Gastrocnemius medialis (tissue), 4 donors: Measurements from ENCODE around the gene ARHGEF11. TPM values are rescaled to one million over a fixed set of nuclear protein-coding genes. Genes with fewer than 3 reads are reported as not detected.

ENCODE experiments used
- ATAC-seq, 2 donors: fragments of 150-250 bp; one replicate each; pipeline ENCODE4 v1.9.1; 2016
- DNase-seq, 2 donors: peaks; one replicate each; pipeline ENCODE4 v3.0.0-alpha.2; 2019
- H3K27ac ChIP-seq, 4 donors: fragments of 200-600 bp; sonication (generic); 1 replicate in 1 of 4; 2 replicates in 3 of 4; pipeline ENCODE4 v1.5.1; 2016 to 2018; ENCODE audit warnings: mild to moderate bottlenecking in 2 of 4, moderate library complexity in 1 of 4
- H3K27me3 ChIP-seq, 3 donors: fragments of 200-600 bp; sonication (generic) in 2 of 3; 1 replicate in 1 of 3; 2 replicates in 2 of 3; pipeline versions ENCODE4 v1.5.1 to v1.6.0; 2016 to 2019; ENCODE audit warnings: mild to moderate bottlenecking in 1 of 3, moderate library complexity in 1 of 3
- H3K36me3 ChIP-seq, 2 donors: fragments of 200-600 bp; sonication (generic) in 1 of 2; one replicate each; pipeline ENCODE4 v1.5.1; 2017 to 2018
- H3K4me1 ChIP-seq, 2 donors: fragments of 200-600 bp; sonication (generic) in 1 of 2; one replicate each; pipeline ENCODE4 v1.5.1; 2016 to 2017; ENCODE audit warnings: mild to moderate bottlenecking in 2 of 2
- H3K4me3 ChIP-seq, 4 donors: fragments of 200-600 bp; sonication (generic) in 3 of 4; 1 replicate in 1 of 4; 2 replicates in 3 of 4; pipeline ENCODE4 v1.5.1; 2016 to 2019; ENCODE audit warnings: mild to moderate bottlenecking in 2 of 4
- H3K9me3 ChIP-seq, 3 donors: fragments of 200-600 bp; sonication (generic) in 2 of 3; 1 replicate in 1 of 3; 2 replicates in 2 of 3; pipeline ENCODE4 v1.5.1; 2016 to 2019
- POLR2A ChIP-seq, 2 donors: fragments of 450-650 bp; IDR thresholded peaks; one replicate each; pipeline ENCODE4 v1.6.1; 2017; ENCODE audit warnings: antibody characterized with exemption in 2 of 2, mild to moderate bottlenecking in 2 of 2, moderate library complexity in 2 of 2
- in situ Hi-C, 4 donors: fragments of 200-750 bp; cut with MboI; loops; one replicate each; pipeline versions ENCODE4 v1.15.0 to v1.8.0; 2017; ENCODE audit warnings: low sequenced_read_pairs in 4 of 4
- intact Hi-C: fragments of 100-400 bp; cut with DNase I; formaldehyde crosslinking; loops from one replicate; pipeline ENCODE4 v1.15.1; 2023; ENCODE audit warnings: low total_unique reads
- total RNA-seq, 4 donors: library from RNA; depleted of rRNA; stranded (reverse); fragments of >200 nt; gene quantifications; one replicate each; pipeline versions ENCODE4 v1.1.0 to v1.2.3, GENCODE V29; 2016
- TF ChIP-seq, protein P1 (sequence below), 5 experiments: fragments of 450-650 bp in 3 of 5; fragments of 200-600 bp in 2 of 5; sonication (generic) in 2 of 5; IDR thresholded peaks in 4 of 5; conservative IDR thresholded peaks in 1 of 5; 1 replicate in 4 of 5; 2 replicates in 1 of 5; pipeline ENCODE4 v1.5.1; 2016 to 2019; ENCODE audit warnings: antibody characterized with exemption in 5 of 5, mild to moderate bottlenecking in 3 of 5, moderate library complexity in 3 of 5

ARHGEF11 gene
- total RNA-seq, 4 donors from 2014 or later: 19.5 to 33.4 (median 27.7) TPM

GRCh38 chr1:157084720-157085119 is 39.2 kb upstream of the ARHGEF11 start:
- TF ChIP-seq, protein P1, sequence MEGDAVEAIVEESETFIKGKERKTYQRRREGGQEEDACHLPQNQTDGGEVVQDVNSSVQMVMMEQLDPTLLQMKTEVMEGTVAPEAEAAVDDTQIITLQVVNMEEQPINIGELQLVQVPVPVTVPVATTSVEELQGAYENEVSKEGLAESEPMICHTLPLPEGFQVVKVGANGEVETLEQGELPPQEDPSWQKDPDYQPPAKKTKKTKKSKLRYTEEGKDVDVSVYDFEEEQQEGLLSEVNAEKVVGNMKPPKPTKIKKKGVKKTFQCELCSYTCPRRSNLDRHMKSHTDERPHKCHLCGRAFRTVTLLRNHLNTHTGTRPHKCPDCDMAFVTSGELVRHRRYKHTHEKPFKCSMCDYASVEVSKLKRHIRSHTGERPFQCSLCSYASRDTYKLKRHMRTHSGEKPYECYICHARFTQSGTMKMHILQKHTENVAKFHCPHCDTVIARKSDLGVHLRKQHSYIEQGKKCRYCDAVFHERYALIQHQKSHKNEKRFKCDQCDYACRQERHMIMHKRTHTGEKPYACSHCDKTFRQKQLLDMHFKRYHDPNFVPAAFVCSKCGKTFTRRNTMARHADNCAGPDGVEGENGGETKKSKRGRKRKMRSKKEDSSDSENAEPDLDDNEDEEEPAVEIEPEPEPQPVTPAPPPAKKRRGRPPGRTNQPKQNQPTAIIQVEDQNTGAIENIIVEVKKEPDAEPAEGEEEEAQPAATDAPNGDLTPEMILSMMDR (IDR thresholded peaks at IDR 0.05 in 4 of 5, conservative IDR thresholded peaks at IDR 0.05 in 1 of 5): no peak
- TF ChIP-seq POLR2A (IDR thresholded peaks at IDR 0.05): no peak
- Histone ChIP-seq H3K4me3 (no peak overlapping the region), H3K4me1 (no peaks in the 10 kb centered on the region), H3K36me3 (no peaks in the 10 kb centered on the region), H3K9me3 (no peaks in the 10 kb centered on the region), H3K27ac (no peak overlapping the region), H3K27me3 (no peaks in the 10 kb centered on the region)
- intact Hi-C loops: no loop called here
- in situ Hi-C loops: no loop called here
- no peak for DNase-seq
- ATAC-seq: no peak

- DNase-seq (no peak), ATAC-seq (no peak)
- intact Hi-C loops (no loop called here), in situ Hi-C loops (no loop called here)
- H3K27ac ChIP-seq: no peak overlapping the region
- no peaks in the 10 kb centered on the region for H3K36me3 ChIP-seq
- no peaks in the 10 kb centered on the region for H3K4me1 ChIP-seq
- TF ChIP-seq, protein P1 (IDR thresholded peaks at IDR 0.05 in 4 of 5, conservative IDR thresholded peaks at IDR 0.05 in 1 of 5): no peak
- TF ChIP-seq POLR2A (IDR thresholded peaks at IDR 0.05): no peak
- H3K9me3 ChIP-seq: no peaks in the 10 kb centered on the region
- H3K27me3 ChIP-seq: no peaks in the 10 kb centered on the region
- H3K4me3 ChIP-seq: no peak overlapping the region
Measured at GRCh38 chr1:157081707-157082106, 36.2 kb upstream of the ARHGEF11 start.

DNA sequence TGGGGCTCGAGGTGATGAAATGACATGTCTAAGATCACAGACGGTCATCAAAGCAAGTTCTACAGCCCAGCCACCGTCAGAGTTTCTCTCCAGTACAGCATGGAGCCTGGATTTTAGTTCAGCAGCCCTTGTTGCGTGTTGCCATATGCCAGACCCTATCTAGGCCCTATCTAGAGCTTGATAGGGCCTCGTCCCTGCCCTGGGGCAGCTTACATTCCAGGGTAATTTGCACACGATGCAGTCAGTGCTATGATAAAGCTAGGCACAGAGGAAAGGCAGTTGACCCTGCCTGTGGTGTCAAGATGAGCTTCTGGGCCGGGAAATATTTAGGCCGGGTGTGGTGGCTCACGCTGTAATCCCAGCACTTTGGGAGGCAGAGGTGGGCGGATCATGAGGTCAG is 35.2 kb upstream of the ARHGEF11 start:
- in situ Hi-C loops: no loop called here

GRCh38 chr1:157077394-157077793 is 31.9 kb upstream of the ARHGEF11 start:
- Histone ChIP-seq H3K27ac (no peak overlapping the region), H3K4me1 (peaks cover 2 to 3% of the 10 kb centered on the region in 2 donors), H3K27me3 (no peaks in the 10 kb centered on the region), H3K9me3 (no peaks in the 10 kb centered on the region), H3K36me3 (no peaks in the 10 kb centered on the region), H3K4me3 (no peak overlapping the region)
- TF ChIP-seq, protein P1 (IDR thresholded peaks at IDR 0.05 in 4 of 5, conservative IDR thresholded peaks at IDR 0.05 in 1 of 5): no peak
- no peak for TF ChIP-seq POLR2A (IDR thresholded peaks at IDR 0.05)
- in situ Hi-C loops (no loop called here), intact Hi-C loops (loop anchor here (10.0 kb wide), 3 partner anchors 73 to 163 kb away; no protein-coding TSS in a partner anchor)
- no peak for DNase-seq
- no peak for ATAC-seq

More for the DNA sequence above, 35.2 kb upstream of the ARHGEF11 start:
- H3K27me3 ChIP-seq: no peaks in the 10 kb centered on the region
- H3K36me3 ChIP-seq: no peaks in the 10 kb centered on the region
- no peak overlapping the region for H3K27ac ChIP-seq
- ATAC-seq (no peak), DNase-seq (no peak)
- intact Hi-C loops: no loop called here
- H3K9me3 ChIP-seq: no peaks in the 10 kb centered on the region
- no peaks in the 10 kb centered on the region for H3K4me1 ChIP-seq
- H3K4me3 ChIP-seq: no peak overlapping the region
- TF ChIP-seq, protein P1 (IDR thresholded peaks at IDR 0.05 in 4 of 5, conservative IDR thresholded peaks at IDR 0.05 in 1 of 5): no peak
- no peak for TF ChIP-seq POLR2A (IDR thresholded peaks at IDR 0.05)
